Measurements from ENCODE around the gene SUMO2.

DNA sequence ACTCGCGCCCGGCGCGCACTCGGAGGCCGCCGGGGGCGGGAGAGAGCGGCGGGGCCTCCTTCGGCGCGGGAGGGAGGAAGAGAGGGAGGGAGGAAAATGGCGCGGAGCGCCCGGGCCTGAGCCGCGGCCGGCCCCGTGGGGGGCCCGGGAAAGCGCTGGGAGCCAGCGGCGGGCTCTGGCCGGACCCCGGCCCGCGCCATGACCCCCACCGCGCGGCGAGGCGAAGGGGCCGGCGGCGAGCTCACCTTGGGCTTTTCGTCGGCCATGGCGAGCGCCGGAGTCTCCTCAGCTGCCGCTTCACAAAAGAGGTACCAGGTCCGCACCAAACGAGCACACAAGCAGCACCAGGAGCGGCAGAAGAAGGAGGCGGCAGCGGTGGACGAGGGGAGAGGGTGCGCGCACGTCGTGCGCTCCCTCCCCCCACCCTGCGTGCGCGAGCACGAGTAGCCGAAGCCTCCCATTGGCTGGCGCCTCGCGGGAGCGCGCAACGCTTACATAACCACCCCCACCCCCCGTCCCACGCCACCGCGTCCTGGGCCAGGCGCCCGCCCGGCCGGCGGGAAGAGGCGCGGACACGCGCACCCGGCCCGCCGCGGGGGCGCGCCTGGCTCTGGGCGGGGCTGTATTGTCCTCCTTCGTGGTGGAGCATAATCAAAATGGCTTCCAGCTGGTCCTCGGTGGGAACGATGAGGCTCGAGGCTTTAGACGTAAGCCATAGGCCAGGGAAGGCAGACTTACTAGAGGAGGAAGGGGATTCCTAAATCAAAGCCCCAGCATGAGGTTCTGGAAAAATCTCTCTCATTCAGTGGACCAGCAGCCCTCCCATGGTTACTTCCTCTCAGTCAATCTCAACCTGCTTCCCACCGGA lies at the start of gene SUMO2:
- TF ChIP-seq POLR2A (IDR thresholded peaks at IDR 0.05; ENCODE audit: low read depth, low read length) (peak; percentile 76), POLR2AphosphoS5 (IDR thresholded peaks at IDR 0.05; ENCODE audit: low read depth, low read length) (peak; percentile 69), SPI1 (IDR thresholded peaks at IDR 0.05; ENCODE audit: low read depth, low read length) (0 out of 2 replicates have a peak, but pooled peaks have one; percentile 18)
